Fibroblast of lung (primary cell): ENCODE data around the gene ALPK3. TPM values are rescaled to one million over a fixed set of nuclear protein-coding genes. Genes with fewer than 3 reads are reported as not detected.

Experiments
- DNase-seq, 2 donors: peaks; one replicate each; pipeline versions ENCODE4 v3.0.0 to v3.0.0-alpha.2; 2010; ENCODE audit warnings: low read depth in 2 of 2
- H2AFZ ChIP-seq: 2 replicates; pipeline ENCODE4 v1.5.1; 2012; ENCODE audit warnings: low read length, control low read depth, inconsistent platforms
- H3K27ac ChIP-seq: 2 replicates; pipeline ENCODE4 v1.5.1; 2011; ENCODE audit warnings: low read length, control low read depth; ENCODE audit not compliant: insufficient read depth
- H3K27me3 ChIP-seq: 2 replicates; pipeline ENCODE4 v1.5.1; 2011; ENCODE audit warnings: mild to moderate bottlenecking, low read length; ENCODE audit not compliant: control insufficient read depth, insufficient read depth
- H3K36me3 ChIP-seq: 2 replicates; pipeline ENCODE4 v1.5.1; 2011; ENCODE audit warnings: low read length; ENCODE audit not compliant: control insufficient read depth, insufficient read depth
- H3K4me1 ChIP-seq: 2 replicates; pipeline ENCODE4 v1.5.1; 2011; ENCODE audit warnings: low read length; ENCODE audit not compliant: control insufficient read depth, insufficient read depth; ENCODE audit errors: extremely low read depth
- H3K4me2 ChIP-seq: 2 replicates; pipeline ENCODE4 v1.5.1; 2011; ENCODE audit warnings: low read length, control low read depth; ENCODE audit not compliant: insufficient read depth; ENCODE audit errors: extremely low read depth
- H3K4me3 ChIP-seq, 4 experiments: fragments of 200-600 bp in 1 of 4; sonication (generic) in 1 of 4; replicated peaks in 1 of 4; 2 replicates each; pipeline ENCODE4 v1.5.1; 2011 to 2016; ENCODE audit warnings: low read length in 4 of 4, low read depth in 3 of 4, mild to moderate bottlenecking in 3 of 4, control low read depth in 2 of 4, inconsistent platforms in 1 of 4, mixed read lengths in 1 of 4; ENCODE audit not compliant: insufficient read depth in 1 of 4; ENCODE audit errors: control extremely low read depth in 1 of 4
- H3K79me2 ChIP-seq: 2 replicates; pipeline ENCODE4 v1.5.1; 2012; ENCODE audit warnings: mild to moderate bottlenecking, low read length, inconsistent platforms; ENCODE audit not compliant: control insufficient read depth, insufficient read depth
- H3K9ac ChIP-seq: 2 replicates; pipeline ENCODE4 v1.5.1; 2011; ENCODE audit warnings: mild to moderate bottlenecking, low read length, control low read depth; ENCODE audit not compliant: insufficient read depth
- H3K9me3 ChIP-seq: 2 replicates; pipeline ENCODE4 v1.5.1; 2012; ENCODE audit warnings: low read depth, low read length; ENCODE audit not compliant: control insufficient read depth, insufficient read depth
- H4K20me1 ChIP-seq: 2 replicates; pipeline ENCODE4 v1.5.1; 2011; ENCODE audit warnings: low read length; ENCODE audit not compliant: control insufficient read depth, insufficient read depth; ENCODE audit errors: extremely low read depth
- EZH2 ChIP-seq: IDR thresholded peaks from 2 replicates; pipeline ENCODE4 v1.5.1; 2012; ENCODE audit warnings: low read length, control low read depth, mild to moderate bottlenecking; ENCODE audit errors: missing control alignments
- polyA plus RNA-seq, 2 donors: library from polyadenylated mRNA; depleted of rRNA in 1 of 2; stranded (reverse) in 1 of 2; unstranded in 1 of 2; fragments of >200 nt; gene quantifications; 2 replicates each; pipeline ENCODE4 v1.2.1, GENCODE V29; 2011 to 2012; ENCODE audit warnings: missing spikeins in 1 of 2
- total RNA-seq: library from RNA; depleted of rRNA; stranded (reverse); fragments of >200 nt; gene quantifications from 2 replicates; pipeline ENCODE4 v1.2.1, GENCODE V29; 2014
- TF ChIP-seq, protein P1 (sequence below), 2 donors: IDR thresholded peaks in 1 of 2; conservative IDR thresholded peaks in 1 of 2; 1 replicate in 1 of 2; 2 replicates in 1 of 2; pipeline ENCODE4 v1.5.1; 2011 to 2012; ENCODE audit warnings: low read length in 2 of 2, control low read depth in 1 of 2, inconsistent platforms in 1 of 2, low read depth in 1 of 2, mild to moderate bottlenecking in 1 of 2

ALPK3 gene
- total and polyA plus RNA-seq, 2 donors (not counting 1 experiment from before 2014, with no cell fraction given): 0.03 to 0.50 TPM

DNA sequence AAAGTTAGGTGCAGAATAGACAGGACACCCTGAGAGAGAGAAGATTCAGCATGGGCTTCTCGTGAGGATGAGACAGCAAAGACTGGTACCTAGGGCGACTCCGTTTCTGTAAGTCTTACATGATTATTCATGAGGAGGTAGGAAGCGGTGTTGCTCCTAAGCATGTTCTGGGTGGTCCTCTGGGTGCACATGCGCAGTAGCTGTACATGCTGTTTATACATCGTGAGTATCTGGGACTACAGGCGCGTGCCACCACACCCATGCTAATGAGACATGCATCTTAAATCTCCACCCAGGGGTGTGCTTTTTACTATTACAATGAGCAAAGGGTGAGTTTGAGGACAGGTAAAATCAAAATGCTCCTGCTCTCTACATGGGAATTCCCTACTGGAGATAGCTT lies 12.3 kb downstream of the ALPK3 start:
- H3K4me2 ChIP-seq: no peak overlapping the region
- TF ChIP-seq EZH2: no peak
- TF ChIP-seq, protein P1, sequence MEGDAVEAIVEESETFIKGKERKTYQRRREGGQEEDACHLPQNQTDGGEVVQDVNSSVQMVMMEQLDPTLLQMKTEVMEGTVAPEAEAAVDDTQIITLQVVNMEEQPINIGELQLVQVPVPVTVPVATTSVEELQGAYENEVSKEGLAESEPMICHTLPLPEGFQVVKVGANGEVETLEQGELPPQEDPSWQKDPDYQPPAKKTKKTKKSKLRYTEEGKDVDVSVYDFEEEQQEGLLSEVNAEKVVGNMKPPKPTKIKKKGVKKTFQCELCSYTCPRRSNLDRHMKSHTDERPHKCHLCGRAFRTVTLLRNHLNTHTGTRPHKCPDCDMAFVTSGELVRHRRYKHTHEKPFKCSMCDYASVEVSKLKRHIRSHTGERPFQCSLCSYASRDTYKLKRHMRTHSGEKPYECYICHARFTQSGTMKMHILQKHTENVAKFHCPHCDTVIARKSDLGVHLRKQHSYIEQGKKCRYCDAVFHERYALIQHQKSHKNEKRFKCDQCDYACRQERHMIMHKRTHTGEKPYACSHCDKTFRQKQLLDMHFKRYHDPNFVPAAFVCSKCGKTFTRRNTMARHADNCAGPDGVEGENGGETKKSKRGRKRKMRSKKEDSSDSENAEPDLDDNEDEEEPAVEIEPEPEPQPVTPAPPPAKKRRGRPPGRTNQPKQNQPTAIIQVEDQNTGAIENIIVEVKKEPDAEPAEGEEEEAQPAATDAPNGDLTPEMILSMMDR (conservative IDR thresholded peaks at IDR 0.05 in 1 of 2, IDR thresholded peaks at IDR 0.05 in 1 of 2; ENCODE audit: low read depth in 1 of 2, low read length in 2 of 2): no peak
- no peak overlapping the region for H3K27ac ChIP-seq
- H3K36me3 ChIP-seq: no peaks in the 10 kb centered on the region
- no peaks in the 10 kb centered on the region for H3K4me1 ChIP-seq
- peaks cover 18% of the 10 kb centered on the region for H3K27me3 ChIP-seq
- H3K9ac ChIP-seq: no peak overlapping the region
- H2AFZ ChIP-seq: no peak overlapping the region
- H3K79me2 ChIP-seq: no peaks in the 10 kb centered on the region
- no peak for DNase-seq
- no peak overlapping the region for H3K4me3 ChIP-seq
- no peaks in the 10 kb centered on the region for H3K9me3 ChIP-seq
- no peaks in the 10 kb centered on the region for H4K20me1 ChIP-seq

- H3K9me3 ChIP-seq: no peaks in the 10 kb centered on the region
- H3K4me2 ChIP-seq: no peak overlapping the region
- H3K27ac ChIP-seq: no peak overlapping the region
- no peak overlapping the region for H2AFZ ChIP-seq
- H3K27me3 ChIP-seq: peaks cover 18% of the 10 kb centered on the region
- no peaks in the 10 kb centered on the region for H4K20me1 ChIP-seq
- no peak overlapping the region for H3K9ac ChIP-seq
- DNase-seq: no peak
- no peaks in the 10 kb centered on the region for H3K79me2 ChIP-seq
- H3K4me3 ChIP-seq: no peak overlapping the region
- H3K36me3 ChIP-seq: no peaks in the 10 kb centered on the region
- TF ChIP-seq EZH2: no peak
- TF ChIP-seq, protein P1 (conservative IDR thresholded peaks at IDR 0.05 in 1 of 2, IDR thresholded peaks at IDR 0.05 in 1 of 2; ENCODE audit: low read depth in 1 of 2, low read length in 2 of 2): no peak
- no peaks in the 10 kb centered on the region for H3K4me1 ChIP-seq
Observed at GRCh38 chr15:84830036-84830435, 12.9 kb downstream of the ALPK3 start.

DNA sequence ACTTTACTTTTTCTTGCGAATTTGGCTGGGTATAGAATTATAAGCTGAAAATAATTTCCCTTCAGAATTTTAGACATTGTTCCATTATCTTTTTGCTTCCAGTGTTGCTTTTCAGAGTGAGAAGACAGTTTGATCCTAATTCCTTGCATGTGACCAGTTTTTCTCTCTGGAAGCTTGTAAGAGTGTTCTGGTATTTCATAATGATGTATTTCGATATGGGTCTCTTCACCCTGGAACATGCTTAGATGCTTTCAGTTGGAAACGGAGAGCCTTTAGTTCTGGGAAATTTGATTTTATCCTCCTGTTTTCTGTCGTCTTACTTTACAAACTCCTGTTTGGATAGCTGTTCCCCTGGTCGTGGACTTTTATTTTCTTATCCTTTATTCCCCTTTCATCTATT lies 13.9 kb downstream of the ALPK3 start:
- Histone ChIP-seq H3K27me3 (peaks cover 18% of the 10 kb centered on the region), H3K9me3 (no peaks in the 10 kb centered on the region), H3K4me3 (no peak overlapping the region), H3K79me2 (no peaks in the 10 kb centered on the region), H4K20me1 (no peaks in the 10 kb centered on the region), H3K9ac (no peak overlapping the region), H3K36me3 (no peaks in the 10 kb centered on the region), H3K4me2 (no peak overlapping the region), H2AFZ (no peak overlapping the region), H3K27ac (no peak overlapping the region), H3K4me1 (no peaks in the 10 kb centered on the region)
- TF ChIP-seq EZH2: no peak
- TF ChIP-seq, protein P1 (conservative IDR thresholded peaks at IDR 0.05 in 1 of 2, IDR thresholded peaks at IDR 0.05 in 1 of 2; ENCODE audit: low read depth in 1 of 2, low read length in 2 of 2): no peak
- no peak for DNase-seq
